Mucosa of descending colon (tissue), 3 donors: Measurements from ENCODE around the gene BDP1. TPM values are rescaled to one million over a fixed set of nuclear protein-coding genes. Genes with fewer than 3 reads are reported as not detected.

Experiments used
- ATAC-seq: fragments of 200-7000 bp; cut with Tn5 transposase; one replicate; pipeline ENCODE4 v1.9.1; 2020; ENCODE audit warnings: mild to moderate bottlenecking, moderate library complexity
- DNase-seq, 3 donors: peaks; one replicate each; pipeline ENCODE4 v3.0.0-alpha.2; 2020
- H3K36me3 ChIP-seq: fragments of 200-600 bp; one replicate; pipeline ENCODE4 v1.8.0; 2021; ENCODE audit warnings: low read depth, mild to moderate bottlenecking
- H3K4me1 ChIP-seq: fragments of 200-600 bp; one replicate; pipeline ENCODE4 v1.8.0; 2021; ENCODE audit warnings: low read depth, mild to moderate bottlenecking
- H3K4me3 ChIP-seq: fragments of 200-600 bp; one replicate; pipeline ENCODE4 v1.8.0; 2021; ENCODE audit warnings: mild to moderate bottlenecking
- H3K9me3 ChIP-seq: fragments of 200-600 bp; one replicate; pipeline ENCODE4 v1.8.0; 2021; ENCODE audit warnings: mild to moderate bottlenecking
- intact Hi-C, 2 donors: fragments of 100-400 bp; cut with DNase I in 1 of 2; cut with micrococcal nuclease in 1 of 2; formaldehyde crosslinking; loops; one replicate each; pipeline versions ENCODE4 v1.11.0 to v1.11.1; 2022; cut with DNase I, micrococcal nuclease
- total RNA-seq, 3 donors: library from RNA; stranded (reverse); fragmentation: NEBNext Ultra II Directional in 2 of 3; extraction: Animal tissue kit (Norgen Biotek cat#: 25700) in 2 of 3; gene quantifications; one replicate each; pipeline versions ENCODE4 v1.2.1 to v1.2.4, GENCODE V29; 2021 to 2023
- TF ChIP-seq, protein P1 (sequence below): fragments of 200-600 bp; IDR thresholded peaks from one replicate; pipeline ENCODE4 v1.8.0; 2022; ENCODE audit warnings: antibody characterized with exemption, mild to moderate bottlenecking
- donor health status: DM: no; HTN: no; CAD: no; lungs with moderate emphysema.
- donor health status: DM: no; HTN: no; CAD: no.
- donor health status: DM: no; HTN: yes; CAD: no.

Gene BDP1
- total RNA-seq, 3 donors from 2014 or later, result 20.0 to 28.7 (median 23.9) TPM

DNA sequence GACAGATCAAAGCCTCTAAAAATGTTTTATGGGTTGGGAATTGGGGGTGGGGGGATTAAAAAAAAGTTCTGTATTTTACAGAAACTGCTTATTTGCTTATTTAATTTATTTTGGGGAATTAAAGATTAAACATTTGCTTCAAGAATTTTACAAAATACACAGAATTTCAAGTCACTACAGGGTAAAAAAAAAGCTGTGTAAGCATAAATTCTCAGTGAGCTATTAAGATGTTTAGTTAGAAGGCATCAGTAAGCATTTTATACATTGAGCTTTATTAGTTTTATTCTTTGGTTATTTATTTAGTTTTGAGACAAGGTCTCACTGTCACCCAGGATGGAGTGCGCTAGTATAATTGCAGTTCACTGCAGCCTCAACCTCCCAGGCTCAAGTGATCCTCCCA, 5.2 kb downstream of the BDP1 start:
- Histone ChIP-seq H3K4me3 (no peak overlapping the region), H3K4me1 (peaks cover 13% of the 10 kb centered on the region), H3K9me3 (no peaks in the 10 kb centered on the region), H3K36me3 (peaks cover 3% of the 10 kb centered on the region)
- ATAC-seq (no peak), DNase-seq (no peak)
- TF ChIP-seq, protein P1, sequence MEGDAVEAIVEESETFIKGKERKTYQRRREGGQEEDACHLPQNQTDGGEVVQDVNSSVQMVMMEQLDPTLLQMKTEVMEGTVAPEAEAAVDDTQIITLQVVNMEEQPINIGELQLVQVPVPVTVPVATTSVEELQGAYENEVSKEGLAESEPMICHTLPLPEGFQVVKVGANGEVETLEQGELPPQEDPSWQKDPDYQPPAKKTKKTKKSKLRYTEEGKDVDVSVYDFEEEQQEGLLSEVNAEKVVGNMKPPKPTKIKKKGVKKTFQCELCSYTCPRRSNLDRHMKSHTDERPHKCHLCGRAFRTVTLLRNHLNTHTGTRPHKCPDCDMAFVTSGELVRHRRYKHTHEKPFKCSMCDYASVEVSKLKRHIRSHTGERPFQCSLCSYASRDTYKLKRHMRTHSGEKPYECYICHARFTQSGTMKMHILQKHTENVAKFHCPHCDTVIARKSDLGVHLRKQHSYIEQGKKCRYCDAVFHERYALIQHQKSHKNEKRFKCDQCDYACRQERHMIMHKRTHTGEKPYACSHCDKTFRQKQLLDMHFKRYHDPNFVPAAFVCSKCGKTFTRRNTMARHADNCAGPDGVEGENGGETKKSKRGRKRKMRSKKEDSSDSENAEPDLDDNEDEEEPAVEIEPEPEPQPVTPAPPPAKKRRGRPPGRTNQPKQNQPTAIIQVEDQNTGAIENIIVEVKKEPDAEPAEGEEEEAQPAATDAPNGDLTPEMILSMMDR, result no peak
- intact Hi-C loops, result no loop called here

DNA sequence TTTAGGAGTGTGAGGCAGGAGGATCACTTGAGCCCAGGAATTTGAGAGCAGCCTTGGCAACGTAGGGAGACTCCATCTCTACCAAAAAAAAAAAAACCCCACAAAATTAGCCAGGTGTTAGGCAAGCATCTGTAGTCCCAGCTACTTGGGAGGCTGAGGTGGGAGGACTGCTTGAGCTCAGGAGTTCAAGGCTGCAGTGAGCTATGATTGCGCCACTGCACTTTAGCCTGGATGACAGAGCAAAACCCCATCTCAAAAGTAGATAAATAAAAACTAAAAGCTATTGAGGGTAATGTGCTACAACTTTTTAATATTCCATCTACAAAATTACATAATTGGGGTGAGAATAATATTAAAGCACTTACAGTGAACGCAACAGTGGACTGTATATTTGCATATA, 5.9 kb downstream of the BDP1 start:
- peaks cover 12% of the 10 kb centered on the region for H3K4me1 ChIP-seq
- ATAC-seq (no peak), DNase-seq (no peak)
- intact Hi-C loops, result no loop called here
- peaks cover 3% of the 10 kb centered on the region for H3K36me3 ChIP-seq
- TF ChIP-seq, protein P1, result no peak
- no peaks in the 10 kb centered on the region for H3K9me3 ChIP-seq
- no peak overlapping the region for H3K4me3 ChIP-seq

DNA sequence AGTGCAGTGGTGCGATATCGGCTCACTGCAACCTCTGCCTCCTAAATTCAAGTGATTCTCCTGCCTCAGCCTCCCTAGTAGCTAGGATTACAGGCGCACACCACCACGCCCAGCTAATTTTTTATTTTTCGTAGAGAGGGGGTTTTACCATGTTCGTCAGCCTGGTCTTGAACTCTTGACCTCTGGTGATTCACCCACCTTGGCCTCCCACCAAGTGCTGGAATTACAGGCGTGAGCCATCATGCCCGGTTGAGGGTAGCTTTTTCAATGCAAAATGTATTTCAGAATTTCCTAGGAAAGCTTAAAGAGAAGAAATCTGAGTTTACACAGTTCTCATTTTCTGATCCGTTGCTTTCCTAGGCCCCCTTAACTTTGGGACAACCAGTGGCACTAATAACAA, 15.7 kb downstream of the BDP1 start:
- ATAC-seq, result no peak
- TF ChIP-seq, protein P1, result no peak
- peaks cover 7% of the 10 kb centered on the region for H3K36me3 ChIP-seq

DNA sequence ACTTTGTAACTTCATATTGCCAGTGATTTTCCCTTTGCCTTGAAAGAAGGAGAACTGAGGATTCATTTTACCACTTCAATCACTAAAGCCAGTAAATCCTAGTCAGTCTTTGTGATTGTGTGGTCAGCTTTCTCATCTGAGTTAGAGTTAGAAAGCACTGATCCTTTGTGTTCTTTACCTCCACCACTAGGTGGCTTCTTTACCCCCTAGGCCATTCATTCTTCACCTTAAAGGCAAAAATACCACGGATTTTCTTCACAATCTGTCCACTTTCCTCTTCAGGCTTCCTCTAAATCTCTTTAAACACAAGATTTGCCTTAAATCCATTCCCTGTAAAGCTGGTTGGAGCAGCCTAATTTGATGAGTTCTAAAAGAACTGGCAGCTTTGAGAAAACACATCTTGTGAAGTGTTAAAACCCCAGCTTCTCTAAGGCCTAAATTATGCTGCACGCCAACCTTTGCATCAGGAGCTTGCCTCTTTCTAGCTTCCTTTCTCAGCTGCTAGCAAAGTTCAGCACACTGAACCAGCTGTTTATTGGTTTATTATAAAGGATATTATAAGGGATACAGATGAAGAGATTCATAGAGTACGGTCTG, 20.4 kb downstream of the BDP1 start:
- peak; percentile 49 for ATAC-seq
- Histone ChIP-seq H3K4me1 (no peaks in the 10 kb centered on the region), H3K9me3 (no peaks in the 10 kb centered on the region), H3K4me3 (no peak overlapping the region), H3K36me3 (no peaks in the 10 kb centered on the region)
- DNase-seq, result no peak
- intact Hi-C loops, result no loop called here
- TF ChIP-seq, protein P1, result no peak

More for the DNA sequence above, 15.7 kb downstream of the BDP1 start:
- DNase-seq, result no peak
- Histone ChIP-seq H3K9me3 (no peaks in the 10 kb centered on the region), H3K4me3 (no peak overlapping the region), H3K4me1 (no peaks in the 10 kb centered on the region)
- intact Hi-C loops, result no loop called here

- intact Hi-C loops, result no loop called here
- no peaks in the 10 kb centered on the region for H3K9me3 ChIP-seq
- no peak for ATAC-seq
- TF ChIP-seq, protein P1, result no peak
- DNase-seq, result no peak
- H3K4me3 ChIP-seq, result no peak overlapping the region
- H3K4me1 ChIP-seq, result no peaks in the 10 kb centered on the region
- no peaks in the 10 kb centered on the region for H3K36me3 ChIP-seq
Observed at GRCh38 chr5:71481441-71481840, 26.0 kb downstream of the BDP1 start.

DNA sequence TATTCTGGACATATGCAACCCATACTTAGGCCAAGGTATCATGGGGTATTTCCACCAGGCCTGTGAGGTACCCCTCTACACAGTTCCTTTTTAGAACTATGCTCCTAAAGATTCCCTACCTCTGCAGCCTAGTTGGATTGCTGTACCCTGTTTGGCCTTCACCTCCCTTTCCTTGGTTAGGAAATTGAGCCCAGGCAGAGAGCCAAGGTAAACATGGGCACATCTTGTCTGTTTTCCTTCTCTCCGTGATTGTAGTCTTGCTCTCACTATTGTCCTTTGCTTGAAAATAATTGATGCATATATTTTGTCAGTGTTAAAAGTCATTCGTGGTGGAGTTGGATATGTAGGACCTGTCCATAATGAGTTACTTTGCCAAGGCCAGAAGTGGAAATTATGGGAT, 26.7 kb downstream of the BDP1 start:
- H3K4me3 ChIP-seq, result no peak overlapping the region
- no peaks in the 10 kb centered on the region for H3K36me3 ChIP-seq
- DNase-seq (peak in 1 of 3 donors; percentile 65), ATAC-seq (peak; percentile 50)
- no peaks in the 10 kb centered on the region for H3K9me3 ChIP-seq
- no peaks in the 10 kb centered on the region for H3K4me1 ChIP-seq
- intact Hi-C loops, result no loop called here
- TF ChIP-seq, protein P1, result no peak
